Measurements from ENCODE around the gene SCOC.
A peak's percentile ranks its signal among the peaks of the same experiment; 100 is the strongest.
"Not testable (repeated sequence)": the region's sequence is repeated elsewhere in the genome, so short reads cannot be mapped to it uniquely, and the experiment has no call there.

Gene SCOC

DNA sequence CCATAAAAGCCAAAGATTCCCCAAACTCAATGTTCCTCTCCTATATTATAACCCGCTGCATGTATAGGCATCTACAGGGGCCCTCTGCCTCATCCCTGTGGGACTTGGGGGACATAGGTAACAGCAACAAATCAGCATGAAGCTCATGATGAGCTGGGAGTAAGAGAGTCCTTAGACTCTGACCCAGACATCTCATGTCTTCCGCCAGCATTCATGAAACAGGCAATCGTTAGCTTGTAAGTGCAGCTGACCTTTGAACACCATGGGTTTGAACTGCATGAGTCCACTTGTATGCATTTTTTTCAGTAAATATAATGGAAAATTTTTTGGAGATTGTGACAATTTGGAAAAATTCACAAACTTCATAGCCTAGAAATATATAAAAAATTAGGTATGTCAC, 10.4 kb upstream of the SCOC start:
- DNase-seq: no peak

DNA sequence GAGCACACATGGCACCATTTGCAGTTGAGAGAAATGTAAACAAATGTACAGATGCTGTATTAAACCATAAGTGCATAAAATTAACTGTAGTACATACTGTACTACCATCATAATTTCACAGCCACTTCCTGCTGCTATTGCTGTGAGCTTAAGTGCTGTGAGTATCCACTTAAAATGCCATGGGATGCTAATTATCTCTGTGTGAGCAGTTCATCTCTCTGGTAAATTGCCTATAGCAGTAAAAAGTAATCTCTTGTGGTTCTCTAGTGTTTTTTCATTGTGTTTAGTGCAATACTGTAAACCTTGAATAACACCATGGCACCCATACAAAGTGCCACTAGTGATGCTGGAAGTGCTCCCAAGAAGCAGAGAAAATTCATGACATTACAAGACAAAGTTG, 9.9 kb upstream of the SCOC start:
- peak; percentile 43 for DNase-seq

DNA sequence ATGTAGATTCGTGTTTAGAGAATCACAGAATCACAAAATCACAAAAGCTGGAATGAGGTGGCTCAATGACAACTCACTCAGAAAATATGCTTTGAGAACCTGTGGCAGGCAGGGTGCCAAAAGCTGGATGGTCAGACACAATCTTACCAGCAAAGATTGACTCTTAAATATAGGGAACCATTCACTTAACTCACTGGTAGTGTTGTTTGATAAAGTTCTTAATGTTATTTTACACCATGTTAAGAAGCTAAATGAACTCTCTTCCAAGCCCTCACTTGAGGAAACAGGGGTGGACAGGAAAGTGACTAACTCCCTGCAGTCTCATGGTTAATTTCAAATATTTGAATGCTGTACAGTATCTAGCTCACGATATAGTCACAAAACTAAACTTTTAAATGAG, 5.7 kb upstream of the SCOC start:
- DNase-seq: no peak

DNA sequence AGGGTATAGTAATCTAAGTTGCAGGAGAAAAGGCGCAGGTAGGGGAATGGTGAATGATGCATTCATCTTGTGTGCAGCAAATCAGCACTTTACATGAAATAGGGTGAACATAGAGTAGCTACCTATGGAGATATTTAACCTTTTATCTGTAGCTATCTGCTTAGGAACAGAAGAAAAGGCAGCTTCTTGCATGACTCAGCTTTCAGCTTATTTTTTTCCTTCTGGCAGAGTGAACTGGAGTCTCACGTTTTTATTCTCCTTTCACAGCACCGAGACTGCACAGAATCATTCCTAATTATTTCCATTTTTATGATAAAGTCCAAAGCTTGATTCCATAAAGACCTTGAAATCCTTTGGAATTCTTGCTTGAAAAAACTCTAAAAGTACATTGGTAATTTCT, 4.8 kb upstream of the SCOC start:
- DNase-seq: no peak

DNA sequence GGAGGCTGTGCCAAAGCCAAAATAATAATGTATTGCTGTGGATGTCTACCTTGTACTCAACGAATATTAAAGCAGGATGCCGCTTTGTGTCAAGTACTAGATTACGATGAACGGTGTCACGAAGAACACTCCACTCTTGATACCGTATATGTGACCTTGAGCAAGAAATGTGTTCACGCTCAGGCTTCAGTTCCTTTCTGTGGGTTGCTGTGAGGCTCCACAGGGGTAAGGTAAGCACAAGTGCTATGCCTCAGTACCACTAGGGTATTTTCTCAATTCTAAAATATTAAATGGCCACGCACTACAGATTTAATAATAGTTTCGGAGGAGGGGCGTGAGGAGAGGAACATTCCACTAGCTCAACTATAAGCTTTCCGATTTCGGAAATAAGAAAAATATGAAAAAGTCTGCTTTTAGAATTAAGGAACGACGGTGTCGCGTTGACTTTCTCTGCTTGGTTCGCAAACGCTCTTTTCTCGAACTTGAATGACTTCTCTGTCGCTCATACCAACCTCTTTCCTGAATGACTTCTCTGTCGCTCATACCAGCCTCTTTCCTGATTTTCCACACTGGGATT, 607 bp upstream of the SCOC start:
- DNase-seq: peak; percentile 73

DNA sequence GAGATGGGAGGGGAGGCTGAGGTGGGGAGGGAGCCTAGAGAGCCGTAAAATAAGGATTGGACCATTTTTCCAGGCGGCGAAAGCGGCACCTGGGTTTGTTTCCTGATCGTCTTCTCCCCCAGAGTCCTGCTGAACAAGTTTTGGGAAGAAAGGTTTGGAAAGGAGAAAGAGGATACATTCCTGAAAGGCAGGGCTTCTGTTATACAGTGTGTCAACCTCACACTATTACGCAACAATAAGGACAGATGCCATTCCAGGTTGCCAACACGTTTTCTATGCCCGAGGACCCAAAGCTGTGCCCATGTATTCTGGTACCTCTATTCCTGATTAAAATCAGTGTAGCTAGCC, 658 bp downstream of the SCOC start:
- no peak for DNase-seq

DNA sequence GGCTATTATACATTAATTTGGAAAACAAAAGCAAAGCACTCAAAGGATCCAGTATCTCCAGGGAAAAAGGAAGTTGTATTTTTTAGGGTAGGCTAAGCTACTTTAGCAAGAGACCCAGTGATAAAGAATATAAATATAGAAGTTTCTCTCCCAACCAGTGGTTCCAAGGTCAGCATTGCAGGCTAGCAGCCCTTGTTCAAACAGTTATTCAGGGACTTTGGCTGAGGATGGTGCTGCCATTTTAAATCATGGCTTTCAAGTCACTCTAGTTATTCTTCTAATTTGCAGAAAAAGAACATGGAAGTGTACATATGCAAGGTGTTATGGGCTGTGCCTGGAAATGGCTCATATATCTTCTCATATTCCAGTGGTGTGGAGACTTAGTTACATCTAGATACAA, 9.3 kb downstream of the SCOC start:
- DNase-seq: no peak

DNA sequence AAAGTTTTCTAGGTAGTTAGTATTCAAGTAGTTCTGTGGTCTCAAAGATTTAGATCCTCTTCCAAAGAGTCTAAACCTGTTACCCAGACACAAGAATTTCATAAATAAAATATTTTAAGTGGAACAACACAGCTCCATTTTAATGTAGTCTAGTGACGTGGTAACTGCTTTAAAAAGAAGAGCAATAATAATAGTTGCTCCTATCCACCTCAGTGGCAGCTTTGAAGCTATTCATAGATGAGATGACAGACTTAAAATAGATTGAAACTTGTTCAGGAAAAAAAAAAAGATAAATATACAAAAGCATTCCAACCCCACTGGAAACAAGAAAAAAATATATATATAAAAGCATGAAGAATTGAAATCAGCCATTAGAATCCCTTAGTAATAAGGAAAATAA, 14.6 kb downstream of the SCOC start:
- no peak for DNase-seq

DNA sequence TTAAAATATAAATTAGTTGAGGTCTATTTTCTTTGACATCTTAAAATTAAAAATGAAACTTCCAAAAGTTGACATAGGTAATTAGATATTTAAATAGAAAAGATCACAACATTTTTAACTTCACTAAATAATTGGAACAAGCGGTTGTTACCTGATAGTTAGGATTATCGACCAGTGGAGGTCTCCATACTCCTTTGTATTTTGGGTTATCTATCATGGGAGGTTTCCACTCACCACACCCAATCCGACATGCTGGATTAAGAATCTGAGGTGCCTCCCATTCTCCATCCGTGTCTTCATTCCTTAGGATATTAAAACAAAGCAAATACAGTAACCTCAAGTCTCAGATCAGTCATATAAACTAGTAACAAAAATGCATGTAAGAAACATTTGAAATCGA, 22.2 kb downstream of the SCOC start:
- no peak for DNase-seq

DNA sequence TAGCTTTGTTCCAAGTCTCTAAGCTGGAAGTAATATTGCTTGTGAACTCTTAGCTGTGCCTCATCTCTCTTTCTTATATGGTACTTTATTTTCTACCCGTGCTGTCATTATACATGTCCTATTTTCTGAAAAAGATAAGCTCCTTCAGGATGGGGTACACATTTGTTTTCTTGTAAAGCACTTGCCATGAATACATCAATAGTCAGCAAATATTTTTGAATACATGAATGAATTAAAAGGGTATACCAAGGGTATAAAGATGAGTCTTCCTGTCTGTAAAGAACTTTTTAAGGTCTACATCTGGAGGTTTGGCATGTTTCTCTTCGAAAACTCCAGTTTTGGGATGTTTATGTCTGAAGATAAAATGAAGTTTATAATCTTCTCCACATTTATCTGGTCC, 26.7 kb downstream of the SCOC start:
- DNase-seq: no peak

DNA sequence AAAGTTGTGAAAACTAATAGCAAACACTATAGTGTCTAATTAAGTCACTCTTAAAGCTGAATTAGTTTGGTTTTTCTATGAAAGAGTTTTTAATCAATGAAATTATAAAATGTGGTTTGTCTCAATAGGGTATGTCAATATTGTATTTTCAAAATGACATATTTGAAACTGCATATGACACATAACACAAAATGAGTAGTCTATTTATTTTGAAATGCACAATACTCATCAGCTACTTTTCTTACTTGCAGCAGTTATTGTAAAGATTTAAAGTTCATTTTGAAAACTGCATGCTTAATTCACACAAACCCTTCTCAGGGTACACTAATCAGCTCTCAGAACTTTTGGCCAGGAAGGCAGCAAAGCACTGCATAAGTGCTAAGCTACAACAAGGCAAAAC, 32.8 kb downstream of the SCOC start:
- no peak for DNase-seq

DNA sequence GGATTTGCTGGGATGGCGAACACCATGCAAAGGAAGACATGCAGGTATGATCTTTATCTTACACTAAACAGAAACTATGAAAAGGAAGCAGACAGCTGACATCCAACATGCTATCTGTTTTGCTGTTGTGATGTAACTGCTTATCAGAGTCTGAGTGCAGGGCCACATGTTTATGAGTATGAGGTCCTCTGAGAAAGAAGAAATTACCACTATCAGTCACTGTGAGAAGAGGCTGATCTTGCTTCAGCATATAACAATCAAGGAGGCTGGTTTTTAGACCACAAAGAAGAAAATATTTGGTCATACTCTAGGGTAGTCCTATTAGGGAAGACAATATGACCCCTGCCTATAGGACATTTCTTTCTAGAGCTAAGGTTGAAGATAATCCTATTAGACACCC, 35.5 kb downstream of the SCOC start:
- DNase-seq: no peak

DNA sequence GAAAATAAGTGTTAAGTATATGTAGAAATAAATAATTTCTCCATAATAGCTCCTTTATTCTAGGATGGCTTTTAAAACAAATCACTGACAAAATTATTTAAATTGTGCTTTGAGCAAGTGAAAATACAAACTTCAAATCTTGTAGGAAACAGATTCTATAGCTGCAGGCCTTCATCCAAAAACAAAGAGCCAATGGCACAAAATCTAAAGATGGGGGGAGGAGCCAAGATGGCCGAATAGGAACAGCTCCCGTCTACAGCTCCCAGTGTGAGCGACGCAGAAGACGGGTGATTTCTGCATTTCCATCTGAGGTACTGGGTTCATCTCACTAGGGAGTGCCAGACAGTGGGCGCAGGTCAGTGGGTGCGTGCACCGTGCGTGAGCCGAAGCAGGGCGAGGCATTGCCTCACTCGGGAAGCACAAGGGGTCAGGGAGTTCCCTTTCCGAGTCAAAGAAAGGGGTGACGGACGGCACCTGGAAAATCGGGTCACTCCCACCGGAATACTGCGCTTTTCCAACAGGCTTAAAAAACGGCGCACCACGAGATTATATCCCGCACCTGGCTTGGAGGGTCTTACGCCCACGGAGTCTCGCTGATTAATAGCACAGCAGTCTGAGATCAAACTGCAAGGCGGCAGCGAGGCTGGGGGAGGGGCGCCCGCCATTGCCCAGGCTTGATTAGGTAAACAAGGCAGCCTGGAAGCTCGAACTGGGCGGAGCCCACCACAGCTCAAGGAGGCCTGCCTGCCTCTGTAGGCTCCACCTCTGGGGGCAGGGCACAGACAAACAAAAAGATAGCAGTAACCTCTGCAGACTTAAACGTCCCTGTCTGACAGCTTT, 39.9 kb downstream of the SCOC start:
- DNase-seq: not testable (repeated sequence)

DNA sequence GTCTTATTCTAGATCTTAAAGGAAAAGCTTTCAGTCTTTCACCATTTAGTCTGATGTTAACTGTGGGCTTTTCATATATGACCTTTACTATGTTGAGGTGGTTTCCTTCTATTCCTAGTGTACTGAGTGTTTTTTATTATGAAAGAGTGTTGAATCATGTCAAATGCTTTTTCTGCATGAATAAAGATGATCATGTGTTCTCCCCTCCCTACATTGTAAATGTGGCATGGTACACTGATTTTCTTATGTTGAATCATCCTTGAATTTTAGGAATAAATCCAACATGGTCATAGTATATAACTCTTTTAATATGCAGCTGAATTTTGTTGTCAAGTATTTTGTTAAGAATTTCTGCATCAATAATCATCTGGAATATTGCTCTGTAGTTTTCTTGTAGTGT, 49.7 kb downstream of the SCOC start:
- no peak for DNase-seq

DNA sequence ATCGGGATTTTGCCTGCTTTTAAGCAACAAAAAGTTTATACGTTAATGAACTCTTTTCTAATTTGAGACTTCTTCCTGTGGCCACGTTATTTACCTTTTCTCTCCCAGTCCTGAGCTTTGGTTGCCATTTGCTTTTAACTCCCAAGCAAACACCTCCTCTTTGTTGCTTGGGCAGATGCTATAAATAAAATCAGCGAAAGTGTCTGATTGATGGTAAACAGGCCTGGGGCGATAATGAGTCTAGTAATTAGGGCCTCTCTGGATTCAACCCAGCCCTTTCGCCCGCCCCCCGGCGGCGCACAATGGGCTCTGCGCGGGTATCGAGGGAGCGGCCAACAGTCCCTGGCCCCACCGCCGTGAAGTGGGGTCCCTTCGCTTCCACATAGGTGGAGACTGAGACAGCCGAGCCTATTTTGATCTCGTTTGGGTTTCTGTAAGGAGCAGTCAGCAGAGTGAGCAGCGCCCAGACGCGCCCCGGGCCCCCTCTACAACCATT, 53.2 kb downstream of the SCOC start:
- peak; percentile 83 for DNase-seq

DNA sequence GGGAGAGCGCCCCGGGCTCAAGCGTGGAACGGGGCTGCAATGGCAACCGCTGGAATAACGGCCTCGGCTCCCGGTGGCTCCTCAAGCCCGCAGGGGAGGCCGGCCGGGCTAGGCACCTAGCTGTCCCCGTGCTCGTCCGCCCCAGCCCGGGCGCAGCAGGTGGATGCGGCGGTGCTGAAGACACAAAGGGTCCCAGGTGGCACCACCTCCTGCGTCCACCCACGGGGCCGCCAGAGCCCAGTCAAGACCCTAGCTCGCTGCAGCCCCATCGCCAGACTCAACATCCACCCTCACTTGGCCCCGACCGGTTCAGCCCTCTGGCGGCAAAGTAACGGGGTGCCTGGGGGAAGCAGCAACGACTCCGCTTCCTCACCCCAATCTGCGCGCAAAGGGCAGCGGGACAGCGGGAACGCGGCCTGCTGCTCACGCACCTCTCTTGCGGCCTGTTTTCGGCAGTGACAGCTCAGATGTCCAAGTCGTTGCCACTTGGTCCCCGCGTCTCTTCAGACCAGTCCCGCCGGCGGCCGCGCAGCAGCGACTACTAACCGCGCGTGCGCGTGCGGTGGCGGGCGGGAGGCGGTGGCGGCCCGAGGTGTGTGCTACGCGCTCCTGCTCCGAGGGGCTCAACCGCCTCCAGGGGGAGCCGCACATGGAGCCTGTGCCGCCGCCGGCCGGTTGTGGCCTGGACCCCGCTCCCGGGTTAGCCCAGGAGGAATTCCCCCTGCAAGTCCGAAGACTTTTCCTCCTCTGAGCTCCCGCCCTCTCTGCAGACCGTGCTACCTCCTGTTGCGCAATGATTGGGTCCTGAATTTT, 53.9 kb downstream of the SCOC start, which contains the start of gene CLGN:
TSS of gene CLGN (minus strand) at position 543 of the 813 bp plus-strand sequence. CDS start 14,570 bp downstream, outside the sequence.
- peak; percentile 93 for DNase-seq

DNA sequence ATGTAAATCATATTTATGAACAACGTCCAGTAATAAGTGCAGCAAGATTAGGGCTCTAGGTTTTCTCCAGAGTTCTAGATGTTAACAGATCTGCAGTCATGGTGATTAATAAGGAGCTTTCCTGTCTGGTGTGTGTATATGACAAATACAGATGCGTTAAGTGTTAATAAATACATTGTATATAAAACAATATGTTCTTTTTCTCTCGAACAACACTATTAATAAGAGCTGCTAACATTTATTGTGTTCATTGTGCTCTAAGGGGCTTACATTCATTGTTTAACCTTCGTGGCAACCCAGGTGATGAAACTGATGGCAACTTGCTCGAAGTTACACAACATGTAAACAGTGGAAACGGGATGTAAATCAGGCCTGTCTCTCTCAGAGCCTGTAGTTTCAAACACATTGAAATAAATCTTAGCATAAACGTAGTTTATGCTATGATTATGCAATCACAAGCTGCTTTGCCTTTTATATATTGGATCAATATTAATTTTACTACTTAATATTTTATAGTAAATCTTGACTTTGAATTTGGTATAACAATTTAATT, 54.5 kb downstream of the SCOC start:
- no peak for DNase-seq

All from NCI-H1092 treated with DMSO at 0.1 percent for 48 hours (cell line).